ENCODE data around the gene CAMKK2. TPM values are rescaled to one million over a fixed set of nuclear protein-coding genes. Genes with fewer than 3 reads are reported as not detected.

The CAMKK2 gene
- total RNA-seq, 4 donors from 2014 or later: 25.1 to 43.7 (median 30.9) TPM

DNA sequence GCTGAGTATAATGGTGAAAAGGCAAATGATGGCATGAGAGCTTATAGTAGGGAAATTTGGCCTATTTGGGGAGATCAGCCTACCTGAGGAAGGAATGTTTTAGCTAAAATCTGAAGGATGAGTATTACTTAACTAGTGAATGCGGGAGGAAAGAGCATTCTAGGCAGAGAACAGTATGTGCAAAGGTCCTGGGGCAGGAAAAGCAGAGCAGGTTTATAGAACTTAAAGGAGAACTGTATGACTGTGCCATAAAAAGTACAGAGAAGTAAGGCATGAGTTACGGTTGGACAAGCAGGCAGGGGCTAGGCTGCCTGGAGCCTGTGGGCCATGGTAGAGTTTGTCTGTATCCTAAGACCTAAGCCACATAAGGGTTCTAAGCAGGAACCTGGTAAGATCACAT lies 108.3 kb downstream of the CAMKK2 start:
- no peak for TF ChIP-seq CTCF (IDR thresholded peaks at IDR 0.05; ENCODE audit: low read depth)

Other genes starting within 250 kb of the CAMKK2 start
- gene P2RX7, start 163.8 kb downstream of the CAMKK2 start, total RNA-seq: 10 to 100 TPM in 1 of 4 donors, 1 to 10 TPM in 3; 2.4 to 29.2 (median 5.0) TPM
- gene P2RX4, start 86.6 kb downstream of the CAMKK2 start, total RNA-seq: 100 to 1,000 TPM in 1 of 4 donors, 10 to 100 TPM in 3; 22.2 to 219 (median 39.9) TPM
- 100 to 1,000 TPM; 109 to 135 (median 127) TPM for gene ANAPC5, start 55.7 kb upstream of the CAMKK2 start, total RNA-seq
- gene RNF34, start 103.4 kb upstream of the CAMKK2 start, total RNA-seq: 10 to 100 TPM; 28.7 to 37.2 (median 35.5) TPM

All from subcutaneous adipose tissue (tissue), 4 donors.